BLaER1 (cell line): ENCODE data around the gene NR4A2.
"Not testable (repeated sequence)": the region's sequence is repeated elsewhere in the genome, so short reads cannot be mapped to it uniquely, and the experiment has no call there.

Source experiments
- H3K27ac ChIP-seq: shearing (Covaris generic); formaldehyde crosslinking; 2 replicates; pipeline ENCODE4 v1.8.1; 2022
- H3K27me3 ChIP-seq: shearing (Covaris generic); formaldehyde crosslinking; 2 replicates; pipeline ENCODE4 v1.8.1; 2022
- H3K36me3 ChIP-seq: shearing (Covaris generic); formaldehyde crosslinking; 2 replicates; pipeline ENCODE4 v1.8.1; 2022
- H3K4me1 ChIP-seq: shearing (Covaris generic); formaldehyde crosslinking; 2 replicates; pipeline ENCODE4 v1.8.1; 2022
- H3K4me2 ChIP-seq: shearing (Covaris generic); formaldehyde crosslinking; 2 replicates; pipeline ENCODE4 v1.8.1; 2022
- H3K4me3 ChIP-seq: shearing (Covaris generic); formaldehyde crosslinking; 2 replicates; pipeline ENCODE4 v1.8.1; 2022
- H3K9ac ChIP-seq: shearing (Covaris generic); formaldehyde crosslinking; 2 replicates; pipeline ENCODE4 v1.8.1; 2022
- H3K9me3 ChIP-seq: shearing (Covaris generic); formaldehyde crosslinking; 2 replicates; pipeline ENCODE4 v1.8.1; 2022
- H4K20me1 ChIP-seq: shearing (Covaris generic); formaldehyde crosslinking; 2 replicates; pipeline ENCODE4 v1.8.1; 2022
- Cebpa-rat ChIP-seq: shearing (Covaris generic); IDR thresholded peaks from 2 replicates; pipeline ENCODE4 v1.8.1; 2022

NR4A2 gene

DNA sequence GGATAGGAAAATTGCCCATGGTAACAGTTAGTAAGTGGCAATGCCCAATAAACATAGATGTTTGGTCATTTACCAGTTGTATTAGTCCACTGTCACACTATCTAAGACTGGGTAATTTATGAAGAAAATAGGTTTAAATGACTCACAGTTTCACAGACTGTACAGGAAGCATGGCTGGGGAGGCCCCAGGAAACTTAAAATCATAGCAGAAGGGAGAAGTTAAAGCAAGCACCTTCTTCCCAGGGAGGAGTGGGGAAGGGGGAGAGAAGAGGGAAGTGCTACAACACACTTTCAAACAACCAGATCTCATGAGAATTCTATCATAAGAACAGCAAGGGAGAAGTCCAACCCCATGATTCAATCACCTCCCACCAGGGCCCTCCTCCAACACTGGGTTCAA, 23.4 kb downstream of the NR4A2 start:
- H3K4me2 ChIP-seq: no peak overlapping the region
- H3K27ac ChIP-seq: no peak overlapping the region
- H3K36me3 ChIP-seq: no peaks in the 10 kb centered on the region
- TF ChIP-seq Cebpa-rat: no peak
- no peak overlapping the region for H3K9ac ChIP-seq
- no peak overlapping the region for H3K4me3 ChIP-seq
- no peaks in the 10 kb centered on the region for H3K4me1 ChIP-seq
- no peaks in the 10 kb centered on the region for H3K9me3 ChIP-seq
- no peaks in the 10 kb centered on the region for H4K20me1 ChIP-seq
- no peaks in the 10 kb centered on the region for H3K27me3 ChIP-seq

DNA sequence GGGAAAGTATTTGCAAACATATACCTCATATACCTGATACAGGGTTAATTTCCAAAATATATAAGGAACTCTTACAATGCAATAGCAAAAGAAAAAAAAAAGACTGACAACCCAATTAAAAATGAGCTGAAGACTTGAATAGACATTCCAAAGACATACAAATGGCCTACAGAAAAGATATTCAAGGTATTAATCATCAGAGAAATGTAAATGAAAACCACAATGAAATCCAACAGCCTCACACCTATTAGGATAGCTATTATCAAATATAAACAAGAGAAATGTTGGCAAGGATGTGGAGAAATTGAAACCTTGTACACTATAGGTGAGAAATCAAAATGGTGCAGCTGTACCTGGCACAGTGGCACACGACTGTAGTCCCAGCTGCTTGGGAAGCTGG, 25.7 kb downstream of the NR4A2 start:
- Histone ChIP-seq H3K27ac (no peak overlapping the region), H3K9ac (no peak overlapping the region), H3K4me1 (no peaks in the 10 kb centered on the region), H4K20me1 (no peaks in the 10 kb centered on the region), H3K27me3 (no peaks in the 10 kb centered on the region), H3K4me2 (no peak overlapping the region), H3K9me3 (no peaks in the 10 kb centered on the region), H3K4me3 (no peak overlapping the region), H3K36me3 (no peaks in the 10 kb centered on the region)
- TF ChIP-seq Cebpa-rat: no peak

DNA sequence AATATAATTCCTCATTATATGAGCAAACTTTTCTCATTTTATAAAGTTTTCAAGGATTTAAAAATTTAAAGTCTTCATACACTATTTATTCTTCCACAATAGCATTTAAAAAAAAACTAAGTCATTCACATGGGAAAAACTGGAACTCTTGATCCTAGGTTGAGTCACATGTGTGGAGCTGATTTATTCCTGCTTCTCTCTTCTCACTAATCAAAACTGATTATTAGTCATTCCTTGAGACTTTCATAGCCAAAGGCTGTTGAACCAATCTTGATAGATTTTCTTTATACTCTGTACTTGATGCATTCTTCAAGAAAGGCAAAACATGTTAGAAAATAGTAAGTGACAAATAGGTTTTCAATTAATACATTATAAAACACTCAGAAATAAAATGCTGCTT, 27.4 kb downstream of the NR4A2 start:
- Histone ChIP-seq H3K36me3 (no peaks in the 10 kb centered on the region), H3K27ac (no peak overlapping the region), H3K27me3 (no peaks in the 10 kb centered on the region), H3K4me2 (no peak overlapping the region), H4K20me1 (no peaks in the 10 kb centered on the region), H3K4me1 (no peaks in the 10 kb centered on the region), H3K9me3 (no peaks in the 10 kb centered on the region), H3K9ac (no peak overlapping the region), H3K4me3 (no peak overlapping the region)
- TF ChIP-seq Cebpa-rat: no peak

DNA sequence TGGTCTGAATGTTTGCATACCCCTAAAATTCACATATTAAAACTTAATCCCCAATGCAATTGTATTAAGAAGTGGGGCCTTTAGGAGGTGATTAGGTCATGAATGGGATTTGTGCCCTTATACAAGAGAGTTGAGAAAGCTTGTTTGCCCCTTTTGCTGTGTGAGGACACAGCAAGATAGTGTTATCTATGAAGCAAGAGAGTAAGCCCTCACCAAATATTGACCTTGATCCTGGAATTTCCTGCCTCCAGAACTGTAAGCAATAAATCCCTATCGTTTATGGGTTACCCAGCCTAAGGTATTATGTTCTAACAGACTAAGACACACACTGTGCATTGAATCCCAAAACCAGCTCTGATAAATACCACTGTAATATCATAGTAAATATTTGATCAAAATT, 32.2 kb downstream of the NR4A2 start:
- no peaks in the 10 kb centered on the region for H3K36me3 ChIP-seq
- H3K27me3 ChIP-seq: no peaks in the 10 kb centered on the region
- H3K27ac ChIP-seq: no peak overlapping the region
- no peaks in the 10 kb centered on the region for H3K4me1 ChIP-seq
- no peak for TF ChIP-seq Cebpa-rat
- H3K4me2 ChIP-seq: no peak overlapping the region
- no peak overlapping the region for H3K4me3 ChIP-seq
- H3K9me3 ChIP-seq: no peaks in the 10 kb centered on the region
- no peak overlapping the region for H3K9ac ChIP-seq
- H4K20me1 ChIP-seq: no peaks in the 10 kb centered on the region

DNA sequence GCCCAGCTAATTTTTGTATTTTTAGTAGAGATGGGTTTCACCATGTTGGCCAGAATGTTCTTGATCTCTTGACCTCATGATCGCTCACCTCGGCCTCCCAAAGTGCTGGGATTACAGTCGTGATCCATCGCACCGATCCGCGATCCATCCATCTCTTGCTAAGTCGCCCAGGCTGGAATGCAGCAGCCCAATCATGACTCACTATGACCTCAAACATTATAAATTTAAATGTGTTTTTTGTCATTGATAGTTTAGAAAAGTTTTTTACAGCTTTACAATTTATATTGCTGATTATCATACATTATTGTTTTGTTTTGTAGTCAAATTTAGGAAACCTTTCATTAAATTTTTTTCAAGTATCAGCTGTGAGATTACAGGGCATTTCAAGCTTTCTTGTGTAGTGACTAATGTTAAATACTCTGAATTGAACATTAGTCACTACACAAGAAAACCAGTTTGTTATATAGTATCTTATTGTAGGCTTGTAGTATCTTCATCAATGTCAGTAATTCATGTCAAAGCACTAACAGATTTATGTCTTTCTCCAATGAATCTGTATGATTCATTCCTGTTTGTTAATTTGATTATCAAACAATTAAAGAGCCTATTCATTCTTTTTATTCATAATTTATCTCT, 37.5 kb downstream of the NR4A2 start:
- Histone ChIP-seq H3K9ac (no peak overlapping the region), H4K20me1 (no peaks in the 10 kb centered on the region), H3K27me3 (no peaks in the 10 kb centered on the region), H3K4me2 (no peak overlapping the region), H3K4me3 (no peak overlapping the region), H3K9me3 (peaks cover 9% of the 10 kb centered on the region; the same call in 1 of the 2 replicates), H3K27ac (no peak overlapping the region), H3K36me3 (no peaks in the 10 kb centered on the region), H3K4me1 (no peaks in the 10 kb centered on the region)
- TF ChIP-seq Cebpa-rat: no peak

DNA sequence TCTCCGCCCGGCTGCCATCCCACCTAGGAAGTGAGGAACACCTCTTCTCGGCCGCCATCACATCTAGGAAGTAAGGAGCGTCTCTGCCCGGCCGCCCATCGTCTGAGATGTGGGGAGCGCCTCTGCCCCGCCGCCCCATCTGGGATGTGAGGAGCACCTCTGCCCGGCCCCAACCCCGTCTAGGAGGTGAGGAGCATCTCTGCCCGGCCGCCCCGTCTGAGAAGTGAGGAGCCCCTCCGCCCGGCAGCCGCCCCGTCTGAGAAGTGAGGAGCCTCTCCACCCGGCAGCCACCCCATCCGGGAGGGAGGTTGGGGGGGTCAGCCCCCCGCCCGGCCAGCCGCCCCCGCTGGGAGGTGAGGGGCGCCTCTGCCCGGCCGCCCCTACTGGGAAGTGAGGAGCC, 39.1 kb downstream of the NR4A2 start:
- H3K9ac ChIP-seq, H3K27ac ChIP-seq, H4K20me1 ChIP-seq, H3K4me2 ChIP-seq, H3K36me3 ChIP-seq, H3K4me3 ChIP-seq, H3K4me1 ChIP-seq, H3K9me3 ChIP-seq, H3K27me3 ChIP-seq: not testable (repeated sequence)

DNA sequence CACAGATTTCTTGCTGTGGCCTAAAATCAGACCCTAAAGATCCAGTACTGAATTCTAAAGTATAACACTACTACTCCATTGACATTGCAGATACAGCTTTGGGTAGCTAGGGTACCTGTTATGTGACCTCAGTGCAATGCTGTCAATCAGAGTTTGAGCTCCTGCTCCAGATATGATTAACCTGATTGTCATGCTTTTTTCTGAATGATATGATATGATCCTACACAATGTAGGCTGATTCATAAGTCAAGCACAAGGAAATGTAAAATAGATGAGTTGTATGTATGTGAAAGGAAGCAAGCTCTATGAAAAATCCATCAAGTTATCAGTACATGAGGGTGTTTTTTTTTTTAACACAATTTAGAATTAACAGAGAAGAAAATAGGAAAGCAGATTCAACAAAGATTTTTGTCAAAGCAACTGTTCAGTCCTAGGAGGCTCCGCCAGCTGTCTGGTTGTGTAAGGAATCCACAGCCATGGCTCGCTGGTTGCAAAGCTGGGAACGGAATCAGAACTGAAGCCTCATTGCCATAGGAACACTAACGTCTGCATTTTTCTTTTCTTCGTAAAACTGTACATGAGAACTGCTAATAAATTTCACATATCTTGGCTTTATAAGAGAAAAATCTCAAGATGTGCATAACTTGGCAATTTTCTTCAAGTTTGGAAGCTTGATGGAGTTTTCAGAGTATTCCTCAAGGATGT, 52.9 kb downstream of the NR4A2 start:
- Histone ChIP-seq H3K27ac (no peak overlapping the region), H3K4me3 (no peak overlapping the region), H3K27me3 (no peaks in the 10 kb centered on the region), H3K4me2 (no peak overlapping the region), H3K36me3 (no peaks in the 10 kb centered on the region), H3K9ac (no peak overlapping the region), H4K20me1 (no peaks in the 10 kb centered on the region), H3K9me3 (no peaks in the 10 kb centered on the region), H3K4me1 (no peaks in the 10 kb centered on the region)
- TF ChIP-seq Cebpa-rat: no peak
